OCI-LY1 (cell line): ENCODE data around the gene GABBR2.

ENCODE experiments used
- CTCF ChIP-seq: fragments of 200-600 bp; sonication (generic), shearing (Covaris generic); IDR thresholded peaks from 2 replicates; pipeline ENCODE4 v1.5.1; 2017; ENCODE audit warnings: mild to moderate bottlenecking, antibody characterized with exemption, low read length, moderate library complexity, mixed read lengths
- EZH2 ChIP-seq: fragments of 200-600 bp; sonication (generic), shearing (Covaris generic); IDR thresholded peaks from 2 replicates; pipeline ENCODE4 v1.8.0; 2017; ENCODE audit warnings: borderline replicate concordance, mixed run types, mild to moderate bottlenecking, antibody characterized with exemption, low read length, moderate library complexity, mixed read lengths

DNA sequence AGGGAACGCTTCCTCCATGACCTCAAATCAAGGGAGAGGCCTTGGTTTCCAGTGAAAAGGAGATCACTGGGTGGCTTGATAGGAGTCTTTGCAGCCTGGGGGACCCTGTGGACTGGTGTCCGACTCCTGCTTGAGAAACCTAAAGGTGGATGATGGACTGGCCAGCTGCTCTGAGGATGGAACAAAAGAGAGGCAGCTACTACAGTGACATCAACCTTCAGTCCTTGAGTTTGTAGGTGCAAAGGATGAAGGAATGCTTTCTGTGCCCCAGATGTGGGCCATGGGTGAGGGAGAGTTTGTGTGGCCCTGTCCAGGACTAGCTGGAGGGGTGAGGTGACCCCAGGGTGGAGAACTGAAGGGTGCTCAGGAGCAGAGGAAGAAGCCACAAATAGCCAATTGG, 338.8 kb downstream of the GABBR2 start:
- no peak for TF ChIP-seq CTCF
- no peak for TF ChIP-seq EZH2
